MM.1S (cell line): Measurements from ENCODE around the gene CNP.

Experiments
- EZH2 ChIP-seq: fragments of 300-600 bp; sonication (generic); optimal IDR thresholded peaks from 2 replicates; pipeline ENCODE3; 2017; ENCODE audit warnings: low read depth, mild to moderate bottlenecking, antibody characterized with exemption, low read length, mixed read lengths
- EZH2phosphoT487 ChIP-seq: fragments of 300-600 bp; sonication (generic); IDR thresholded peaks from 2 replicates; pipeline ENCODE4 v1.6.1; 2018; ENCODE audit warnings: antibody characterized with exemption, low read length
- TF ChIP-seq, protein P1 (sequence below): fragments of 300-600 bp; sonication (generic); IDR thresholded peaks from 2 replicates; pipeline ENCODE4 v1.5.1; 2016; ENCODE audit warnings: antibody characterized with exemption, low read length, mixed read lengths

DNA sequence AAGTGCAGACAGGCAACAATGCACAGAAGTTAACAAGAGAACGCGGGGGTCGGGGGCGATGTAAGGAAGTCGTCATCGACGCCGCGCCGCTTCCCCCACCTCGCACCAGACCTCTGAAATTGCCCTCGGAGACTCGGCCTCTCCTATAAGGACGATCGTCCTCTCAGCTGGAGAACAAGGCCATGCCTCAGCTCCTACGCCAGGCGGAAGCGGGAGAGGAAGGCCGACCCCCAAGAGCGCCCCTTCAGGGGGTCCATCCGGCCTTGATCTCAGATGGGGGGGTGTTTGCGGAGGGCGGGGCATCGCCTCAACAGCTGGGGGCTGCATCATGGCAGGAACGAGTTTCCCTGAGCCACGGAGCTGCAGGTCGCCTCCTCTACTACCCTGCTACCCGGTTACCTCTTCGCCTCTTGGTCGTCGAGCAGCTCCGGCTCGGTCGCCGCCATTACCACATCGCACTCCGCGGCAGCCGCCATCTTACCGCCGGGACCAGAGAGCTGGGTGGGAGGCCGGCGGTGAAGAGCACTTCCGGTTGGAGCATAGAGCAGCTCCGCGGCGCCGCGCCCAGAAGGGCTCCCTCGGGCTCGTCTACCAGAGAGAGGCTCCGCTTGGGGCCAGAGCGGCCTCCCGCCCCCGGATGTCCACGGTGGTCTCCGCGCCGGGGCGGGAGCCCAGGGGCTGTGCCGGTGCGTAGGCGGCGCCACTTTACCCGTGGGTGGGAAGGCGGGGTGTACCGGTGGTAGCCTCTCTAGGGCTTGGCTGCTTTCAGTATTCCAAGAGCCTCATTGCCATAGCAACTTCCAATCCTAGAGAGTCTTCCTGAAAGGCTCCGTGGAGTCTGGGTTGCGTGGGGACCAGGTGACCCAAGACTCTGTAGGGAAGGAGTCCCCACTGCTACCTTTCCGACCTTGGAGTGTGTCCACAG, 50.6 kb downstream of the CNP start, which contains the start of gene DNAJC7:
- TF ChIP-seq, protein P1, sequence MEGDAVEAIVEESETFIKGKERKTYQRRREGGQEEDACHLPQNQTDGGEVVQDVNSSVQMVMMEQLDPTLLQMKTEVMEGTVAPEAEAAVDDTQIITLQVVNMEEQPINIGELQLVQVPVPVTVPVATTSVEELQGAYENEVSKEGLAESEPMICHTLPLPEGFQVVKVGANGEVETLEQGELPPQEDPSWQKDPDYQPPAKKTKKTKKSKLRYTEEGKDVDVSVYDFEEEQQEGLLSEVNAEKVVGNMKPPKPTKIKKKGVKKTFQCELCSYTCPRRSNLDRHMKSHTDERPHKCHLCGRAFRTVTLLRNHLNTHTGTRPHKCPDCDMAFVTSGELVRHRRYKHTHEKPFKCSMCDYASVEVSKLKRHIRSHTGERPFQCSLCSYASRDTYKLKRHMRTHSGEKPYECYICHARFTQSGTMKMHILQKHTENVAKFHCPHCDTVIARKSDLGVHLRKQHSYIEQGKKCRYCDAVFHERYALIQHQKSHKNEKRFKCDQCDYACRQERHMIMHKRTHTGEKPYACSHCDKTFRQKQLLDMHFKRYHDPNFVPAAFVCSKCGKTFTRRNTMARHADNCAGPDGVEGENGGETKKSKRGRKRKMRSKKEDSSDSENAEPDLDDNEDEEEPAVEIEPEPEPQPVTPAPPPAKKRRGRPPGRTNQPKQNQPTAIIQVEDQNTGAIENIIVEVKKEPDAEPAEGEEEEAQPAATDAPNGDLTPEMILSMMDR, result no peak
- TF ChIP-seq EZH2phosphoT487 (no peak), EZH2 (no peak)
